Stimulated activated CD4-positive, alpha-beta T cell treated with anti-CD3 and anti-CD28 coated beads, Interleukin-12 subunit alpha, Interleukin-12 subunit beta, amount 100 ng/mL, for 24 hours (primary cell): Measurements from ENCODE around the gene DHX34.
A peak's percentile ranks its signal among the peaks of the same experiment; 100 is the strongest.
"Not testable (repeated sequence)": the region's sequence is repeated elsewhere in the genome, so short reads cannot be mapped to it uniquely, and the experiment has no call there.

Experiments
- DNase-seq, 2 experiments: peaks; one replicate each; pipeline ENCODE4 v3.0.0-alpha.2; 2020; ENCODE audit warnings: low read depth in 2 of 2

Gene DHX34

GRCh38 chr19:47387623-47388022 lies 38.5 kb downstream of the DHX34 start:
- DNase-seq: not testable (repeated sequence)

GRCh38 chr19:47388721-47389120 lies 39.6 kb downstream of the DHX34 start:
- DNase-seq: not testable (repeated sequence)

GRCh38 chr19:47389150-47389556 lies 40.0 kb downstream of the DHX34 start:
- no peak for DNase-seq

GRCh38 chr19:47390533-47391488 lies 41.7 kb downstream of the DHX34 start:
- DNase-seq: no peak

GRCh38 chr19:47391510-47392223 lies 42.6 kb downstream of the DHX34 start:
- peak; percentile 61 to 84 for DNase-seq

- DNase-seq: no peak
Measured at GRCh38 chr19:47398707-47399597, 49.8 kb downstream of the DHX34 start.

- no peak for DNase-seq
Measured at GRCh38 chr19:47402504-47402903, 53.4 kb downstream of the DHX34 start.

GRCh38 chr19:47404334-47405196 lies 55.5 kb downstream of the DHX34 start:
- no peak for DNase-seq

GRCh38 chr19:47405197-47405550 lies 56.1 kb downstream of the DHX34 start:
- no peak for DNase-seq

GRCh38 chr19:47405854-47406417 lies 56.8 kb downstream of the DHX34 start:
- no peak for DNase-seq

- no peak for DNase-seq
Measured at GRCh38 chr19:47406711-47407416, 57.7 kb downstream of the DHX34 start.

GRCh38 chr19:47407417-47407774 lies 58.3 kb downstream of the DHX34 start:
- DNase-seq: no peak

GRCh38 chr19:47408156-47408938 lies 59.2 kb downstream of the DHX34 start:
- no peak for DNase-seq

- no peak for DNase-seq
Measured at GRCh38 chr19:47411101-47411500, 62.0 kb downstream of the DHX34 start.

- not testable (repeated sequence) for DNase-seq
Measured at GRCh38 chr19:47411696-47412095, 62.6 kb downstream of the DHX34 start.

- DNase-seq: no peak
Measured at GRCh38 chr19:47413941-47414340, 64.8 kb downstream of the DHX34 start.

- no peak for DNase-seq
Measured at GRCh38 chr19:47414469-47414868, 65.4 kb downstream of the DHX34 start.

GRCh38 chr19:47415953-47416642 lies 67.0 kb downstream of the DHX34 start:
- DNase-seq: no peak

- no peak for DNase-seq
Measured at GRCh38 chr19:47416643-47416985, 67.5 kb downstream of the DHX34 start.
